Endothelial cell of umbilical vein (primary cell): Measurements from ENCODE around the gene FNIP2. TPM values are rescaled to one million over a fixed set of nuclear protein-coding genes. Genes with fewer than 3 reads are reported as not detected.

Experiments used
- BruUV-seq: library from RNA; stranded (reverse); fragments of 400-500 nt; replicated peaks from 2 replicates; lab custom pipeline; 2021; lab: Mats Ljungman, UMichigan
- CTCF ChIA-PET: fragments of 300-600, 350-600 bp; sonication (Branson Sonifier 250); formaldehyde crosslinking; loops from one replicate; lab custom pipeline; 2021; ENCODE audit warnings: antibody characterized with exemption, inconsistent platforms; lab: Charles Lee
- POLR2A ChIA-PET: fragments of 300-600, 350-600 bp; sonication (Branson Sonifier 250); formaldehyde crosslinking; loops from one replicate; lab custom pipeline; 2021; ENCODE audit warnings: antibody characterized with exemption, inconsistent platforms; lab: Charles Lee
- DNase-seq: peaks from one replicate; pipeline ENCODE4 v3.0.0-alpha.2; 2011; ENCODE audit warnings: low read depth, low spot score
- FAIRE-seq: peaks from 2 replicates; lab custom pipeline; 2011; peaks lifted over from hg19 to GRCh38; lab: Jason Lieb, UNC
- H2AFZ ChIP-seq: 2 replicates; pipeline ENCODE4 v1.6.0; 2012; ENCODE audit warnings: low read depth, low read length, control low read depth, inconsistent platforms
- H3K27ac ChIP-seq: 2 replicates; pipeline ENCODE4 v1.5.1; 2011; ENCODE audit warnings: low read depth, mild to moderate bottlenecking, control low read depth, low read length, moderate library complexity; ENCODE audit not compliant: insufficient read depth
- H3K27me3 ChIP-seq, 2 experiments: 2 replicates each; pipeline versions ENCODE4 v1.6.0 to v1.6.1; 2011; ENCODE audit warnings: low read length in 2 of 2, mixed read lengths in 1 of 2; ENCODE audit not compliant: control insufficient read depth in 2 of 2, insufficient read depth in 2 of 2
- H3K36me3 ChIP-seq, 2 experiments: 2 replicates in 1 of 2; 3 replicates in 1 of 2; pipeline ENCODE4 v1.5.1; 2011; ENCODE audit warnings: low read length in 2 of 2, mild to moderate bottlenecking in 1 of 2, moderate library complexity in 1 of 2; ENCODE audit not compliant: control insufficient read depth in 2 of 2, insufficient read depth in 2 of 2; ENCODE audit errors: extremely low read depth in 1 of 2
- H3K4me1 ChIP-seq: 3 replicates; pipeline ENCODE4 v1.5.1; 2011; ENCODE audit warnings: mild to moderate bottlenecking, low read length; ENCODE audit not compliant: control insufficient read depth, insufficient read depth; ENCODE audit errors: extremely low read depth
- H3K4me2 ChIP-seq: 2 replicates; pipeline ENCODE4 v1.6.1; 2011; ENCODE audit warnings: low read length, control low read depth, mixed read lengths; ENCODE audit not compliant: insufficient read depth
- H3K4me3 ChIP-seq, 3 experiments: fragments of 200-600 bp in 1 of 3; sonication (generic), shearing (Covaris generic) in 1 of 3; replicated peaks in 1 of 3; 2 replicates each; pipeline ENCODE4 v1.5.1; 2011 to 2016; ENCODE audit warnings: control low read depth in 3 of 3, low read length in 3 of 3, mild to moderate bottlenecking in 2 of 3, inconsistent platforms in 1 of 3, low read depth in 1 of 3, moderate library complexity in 1 of 3; ENCODE audit not compliant: insufficient read depth in 1 of 3
- H3K79me2 ChIP-seq: 2 replicates; pipeline ENCODE4 v1.6.0; 2012; ENCODE audit warnings: low read length, inconsistent platforms; ENCODE audit not compliant: control insufficient read depth, insufficient read depth
- H3K9ac ChIP-seq: replicated peaks from 2 replicates; pipeline ENCODE3; 2011; ENCODE audit warnings: low read length, control low read depth; ENCODE audit not compliant: insufficient read depth; ENCODE audit errors: extremely low read depth
- H3K9me1 ChIP-seq: replicated peaks from 3 replicates; pipeline ENCODE4 v1.6.0; 2011; ENCODE audit warnings: mild to moderate bottlenecking, low read length; ENCODE audit not compliant: control insufficient read depth, insufficient read depth; ENCODE audit errors: extremely low read depth
- H3K9me3 ChIP-seq: replicated peaks from 2 replicates; pipeline ENCODE4 v1.5.1; 2012; ENCODE audit warnings: low read length, inconsistent platforms; ENCODE audit not compliant: control insufficient read depth, insufficient read depth
- H4K20me1 ChIP-seq: replicated peaks from 2 replicates; pipeline ENCODE3; 2011; ENCODE audit warnings: mild to moderate bottlenecking, low read length; ENCODE audit not compliant: control insufficient read depth, insufficient read depth; ENCODE audit errors: extremely low read depth
- CTCF ChIP-seq, 2 donors: IDR thresholded peaks; 1 replicate in 1 of 2; 2 replicates in 1 of 2; pipeline ENCODE4 v1.5.1; 2011; ENCODE audit warnings: low read length in 2 of 2, mild to moderate bottlenecking in 2 of 2, moderate library complexity in 2 of 2, control low read depth in 1 of 2, inconsistent platforms in 1 of 2, low read depth in 1 of 2; ENCODE audit not compliant: insufficient read depth in 1 of 2; ENCODE audit errors: extremely low read depth in 1 of 2
- EZH2 ChIP-seq: IDR thresholded peaks from 2 replicates; pipeline ENCODE4 v1.6.1; 2012; ENCODE audit warnings: borderline replicate concordance, low read depth, mild to moderate bottlenecking, moderate library complexity, low read length, inconsistent platforms; ENCODE audit not compliant: severe bottlenecking
- FOS ChIP-seq: IDR thresholded peaks from 2 replicates; pipeline ENCODE4 v1.6.1; 2011; ENCODE audit warnings: mild to moderate bottlenecking, low read length, moderate library complexity, borderline replicate concordance; ENCODE audit not compliant: insufficient read depth
- GATA2 ChIP-seq: IDR thresholded peaks from 2 replicates; pipeline ENCODE4 v1.7.0; 2011; ENCODE audit warnings: low read depth, mild to moderate bottlenecking, moderate library complexity, mixed read lengths, low read length; ENCODE audit not compliant: insufficient read length, insufficient read depth
- JUN ChIP-seq: IDR thresholded peaks from 2 replicates; pipeline ENCODE4 v1.6.1; 2011; ENCODE audit warnings: borderline replicate concordance, low read depth; ENCODE audit not compliant: insufficient read length, insufficient read depth
- MAX ChIP-seq: IDR thresholded peaks from 2 replicates; pipeline ENCODE4 v1.6.1; 2011; ENCODE audit not compliant: insufficient read depth, insufficient read length
- MYC ChIP-seq: IDR thresholded peaks from one replicate; pipeline ENCODE4 v1.6.1; 2011; ENCODE audit warnings: mild to moderate bottlenecking, low read depth, low read length
- POLR2A ChIP-seq: IDR thresholded peaks from 2 replicates; pipeline ENCODE4 v1.6.1; 2012; ENCODE audit warnings: low read depth, mild to moderate bottlenecking, control low read depth, low read length
- POLR2AphosphoS5 ChIP-seq: IDR thresholded peaks from 2 replicates; pipeline ENCODE4 v1.6.1; 2012; ENCODE audit warnings: low read depth, mild to moderate bottlenecking, control low read depth, low read length, moderate library complexity; ENCODE audit not compliant: insufficient read depth
- dilution Hi-C: fragments of 300-500 bp; cut with MboI; formaldehyde crosslinking; loops from one replicate; pipeline ENCODE4 v1.15.0; 2019; ENCODE audit warnings: low sequenced_read_pairs; ENCODE audit not compliant: extremely low pct_ligation_motif_present
- intact Hi-C: fragments of 100-400 bp; cut with micrococcal nuclease; formaldehyde crosslinking; loops from one replicate; pipeline ENCODE4 v1.10.0; 2022
- polyA plus RNA-seq, 4 experiments: library from polyadenylated mRNA; depleted of rRNA in 3 of 4; stranded (reverse) in 3 of 4; unstranded in 1 of 4; fragments of >200 nt; gene quantifications; 2 replicates each; pipeline versions ENCODE4 v1.2.1 to v1.2.3, GENCODE V29; 2011 to 2012; ENCODE audit warnings: missing spikeins in 1 of 4
- total RNA-seq: library from RNA; stranded (reverse); gene quantifications from 2 replicates; pipeline ENCODE4 v1.2.3, GENCODE V29; 2021

Gene FNIP2
- total and polyA plus RNA-seq, 2 donors (not counting 3 experiments of a cell fraction or from before 2014, with no cell fraction given) = 4.5 to 14.4 TPM

GRCh38 chr4:158871335-158871724, 102.5 kb downstream of the FNIP2 start:
- H3K4me3 ChIP-seq = no peak overlapping the region
- no peaks in the 10 kb centered on the region for H4K20me1 ChIP-seq
- no peaks in the 10 kb centered on the region for H3K27me3 ChIP-seq
- H3K9me3 ChIP-seq = no peaks in the 10 kb centered on the region
- DNase-seq (no peak), FAIRE-seq (no peak)
- POLR2A ChIA-PET = no interaction called here
- no peak overlapping the region for H2AFZ ChIP-seq
- dilution Hi-C loops (no loop called here), intact Hi-C loops (loop anchor here (5.0 kb wide), 2 partner anchors 231 to 576 kb away; partner anchors contain the start of gene RAPGEF2)
- H3K9me1 ChIP-seq = no peaks in the 10 kb centered on the region
- no peak for TF ChIP-seq JUN
- no peak for TF ChIP-seq FOS
- TF ChIP-seq MAX = no peak
- TF ChIP-seq GATA2 = no peak
- TF ChIP-seq MYC = no peak
- TF ChIP-seq CTCF (IDR thresholded peaks at IDR 0.05; ENCODE audit: extremely low read depth in 1 of 2, insufficient read depth in 1 of 2, low read depth in 1 of 2, low read length in 2 of 2) = no peak
- TF ChIP-seq EZH2 = no peak
- no peak for TF ChIP-seq POLR2A
- no peak for TF ChIP-seq POLR2AphosphoS5
- no TSS peak for BruUV-seq
- no peak overlapping the region for H3K9ac ChIP-seq
- H3K79me2 ChIP-seq = no peaks in the 10 kb centered on the region
- no peak overlapping the region for H3K27ac ChIP-seq
- peaks cover 15% of the 10 kb centered on the region for H3K4me1 ChIP-seq
- no peak overlapping the region for H3K4me2 ChIP-seq
- CTCF ChIA-PET = interaction anchor here (1.0 to 1.8 kb wide), 3 partner anchors 13 to 237 kb away, joined by 4 to 6 read pairs (median 4); no protein-coding TSS in a partner anchor
- peaks cover 0 to 6% of the 10 kb centered on the region in 2 experiments for H3K36me3 ChIP-seq
